Middle frontal gyrus (tissue), 1 donor: ENCODE measurements around the gene C1QTNF1.

ENCODE experiments used
- DNase-seq: peaks from one replicate; pipeline ENCODE4 v3.0.0-alpha.2; 2015; ENCODE audit warnings: low spot score; ENCODE audit errors: extremely low spot score

C1QTNF1 gene

DNA sequence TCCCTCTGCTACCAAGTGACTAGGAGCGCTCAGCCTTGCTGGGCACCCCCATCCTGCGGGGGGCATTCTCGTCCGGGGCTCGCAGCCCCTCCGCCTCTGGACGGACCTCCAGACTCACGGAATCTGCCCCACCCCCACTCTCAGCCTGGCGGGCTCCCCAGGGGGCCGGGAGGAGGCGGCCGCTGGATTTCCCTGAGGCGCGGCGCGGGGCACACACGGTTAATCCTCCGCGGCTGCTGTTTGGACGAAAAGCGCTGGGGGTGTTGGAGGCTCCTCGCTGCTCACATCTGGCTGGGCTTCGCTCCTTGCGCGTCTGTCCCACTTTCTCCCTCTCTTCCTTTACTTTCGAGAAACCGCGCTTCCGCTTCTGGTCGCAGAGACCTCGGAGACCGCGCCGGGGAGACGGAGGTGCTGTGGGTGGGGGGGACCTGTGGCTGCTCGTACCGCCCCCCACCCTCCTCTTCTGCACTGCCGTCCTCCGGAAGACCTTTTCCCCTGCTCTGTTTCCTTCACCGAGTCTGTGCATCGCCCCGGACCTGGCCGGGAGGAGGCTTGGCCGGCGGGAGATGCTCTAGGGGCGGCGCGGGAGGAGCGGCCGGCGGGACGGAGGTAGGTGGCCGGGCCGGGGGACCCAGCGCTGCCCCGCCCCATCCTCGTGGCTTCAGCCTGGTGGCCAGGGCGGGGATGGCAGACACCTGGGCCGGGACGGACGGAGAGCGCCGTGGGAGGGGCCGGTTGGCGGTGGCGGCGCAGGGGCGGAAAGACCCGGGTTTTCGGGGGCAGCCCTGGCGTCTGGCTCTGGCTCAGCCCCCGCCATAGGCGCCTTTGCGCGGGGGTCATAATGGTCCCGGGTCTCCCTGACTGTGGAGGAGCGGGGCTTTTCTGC lies at the start of gene C1QTNF1:
Gene C1QTNF1, plus strand, starts transcription at position 284 of the 886 bp plus-strand sequence. CDS start 19,800 bp downstream, outside the sequence.
- DNase-seq = no peak

GRCh38 chr17:78974635-78975591 lies 49.1 kb upstream of the C1QTNF1 start:
- no peak for DNase-seq

DNA sequence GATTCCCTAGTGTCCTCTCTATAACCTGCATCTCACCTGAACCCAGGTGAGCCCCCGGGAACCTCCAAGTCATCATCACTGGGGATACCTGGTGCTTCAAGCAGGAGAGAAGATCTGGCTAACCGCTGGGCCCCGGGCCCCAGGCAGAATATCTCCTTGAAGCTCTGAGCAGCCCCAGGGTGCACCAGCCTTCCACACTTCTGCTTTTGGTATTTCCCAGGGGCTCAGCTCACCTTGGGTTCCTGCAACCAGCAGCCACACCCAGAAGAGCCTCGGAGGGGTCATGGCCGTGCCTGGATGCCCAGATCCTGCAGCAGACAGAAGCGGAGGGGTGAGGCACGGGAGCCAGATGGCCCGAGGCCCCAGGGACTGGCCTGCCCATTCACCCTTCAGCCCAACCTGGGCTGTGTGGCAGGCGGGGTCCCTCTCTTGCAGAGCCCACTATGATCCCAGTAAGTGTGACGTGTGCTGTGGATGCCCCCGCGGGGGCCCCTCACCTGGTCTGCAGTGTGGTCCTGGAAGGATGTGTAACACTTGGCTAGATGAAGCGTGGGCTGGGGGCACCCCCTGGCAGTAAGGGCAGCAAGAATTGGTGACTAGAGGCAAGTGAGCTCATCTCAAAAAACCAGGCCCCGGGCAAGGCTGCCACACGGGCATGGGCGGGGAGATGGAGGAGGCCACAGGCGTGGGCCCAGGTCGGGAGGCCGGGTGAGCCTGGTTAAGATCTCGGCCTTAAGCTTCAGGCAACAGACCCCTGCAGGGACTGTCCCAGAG lies 46.9 kb upstream of the C1QTNF1 start:
- DNase-seq = no peak

- DNase-seq = no peak
These were observed 46.4 kb upstream of the C1QTNF1 start for GRCh38 chr17:78977681-78977943.

DNA sequence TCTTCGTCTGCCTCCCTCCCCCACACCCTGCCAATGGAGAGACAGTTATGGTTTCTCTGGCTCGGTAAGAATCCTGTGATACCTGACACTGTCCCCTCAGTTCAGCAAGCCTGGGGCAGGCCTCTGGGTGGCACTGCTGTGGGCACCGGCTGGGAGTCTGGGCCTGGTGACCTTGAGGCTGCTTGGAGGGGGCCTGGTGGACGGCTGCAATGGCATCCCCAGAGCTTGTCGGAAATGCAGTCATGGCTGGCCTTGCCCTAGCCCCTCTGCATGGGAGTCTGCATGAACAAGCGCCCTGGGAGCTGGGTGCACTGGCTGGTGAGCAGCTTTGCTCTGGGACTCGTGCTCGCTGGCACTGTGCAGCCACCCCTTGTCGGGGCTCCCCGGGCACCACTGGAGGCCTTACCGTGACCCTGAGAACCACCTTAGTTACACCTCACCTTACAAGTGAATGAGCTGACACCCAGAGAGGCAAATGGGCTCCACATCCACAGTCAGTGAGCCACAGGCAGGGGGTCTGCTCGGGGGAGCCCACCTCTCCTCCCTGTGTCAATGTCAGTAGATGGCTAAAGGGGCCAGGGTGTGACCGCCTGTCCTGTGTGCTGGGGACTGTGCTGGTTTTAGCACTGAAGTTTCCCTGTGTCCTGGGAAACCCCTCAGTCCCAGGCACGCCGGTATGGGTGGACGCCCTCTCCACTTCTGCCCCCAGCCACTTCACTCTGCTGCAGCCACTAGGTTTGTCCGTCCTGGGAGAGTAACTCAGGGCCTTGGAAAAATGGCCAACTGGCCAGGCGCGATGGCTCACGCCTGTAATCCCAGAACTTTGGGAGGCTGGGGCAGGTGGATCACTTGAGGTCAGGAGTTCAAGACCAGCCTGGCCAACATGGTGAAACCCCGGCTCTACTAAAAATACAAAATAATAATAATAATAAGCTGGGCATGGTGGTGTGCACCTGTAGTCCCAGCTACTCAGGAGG lies 45.7 kb upstream of the C1QTNF1 start:
- no peak for DNase-seq

DNA sequence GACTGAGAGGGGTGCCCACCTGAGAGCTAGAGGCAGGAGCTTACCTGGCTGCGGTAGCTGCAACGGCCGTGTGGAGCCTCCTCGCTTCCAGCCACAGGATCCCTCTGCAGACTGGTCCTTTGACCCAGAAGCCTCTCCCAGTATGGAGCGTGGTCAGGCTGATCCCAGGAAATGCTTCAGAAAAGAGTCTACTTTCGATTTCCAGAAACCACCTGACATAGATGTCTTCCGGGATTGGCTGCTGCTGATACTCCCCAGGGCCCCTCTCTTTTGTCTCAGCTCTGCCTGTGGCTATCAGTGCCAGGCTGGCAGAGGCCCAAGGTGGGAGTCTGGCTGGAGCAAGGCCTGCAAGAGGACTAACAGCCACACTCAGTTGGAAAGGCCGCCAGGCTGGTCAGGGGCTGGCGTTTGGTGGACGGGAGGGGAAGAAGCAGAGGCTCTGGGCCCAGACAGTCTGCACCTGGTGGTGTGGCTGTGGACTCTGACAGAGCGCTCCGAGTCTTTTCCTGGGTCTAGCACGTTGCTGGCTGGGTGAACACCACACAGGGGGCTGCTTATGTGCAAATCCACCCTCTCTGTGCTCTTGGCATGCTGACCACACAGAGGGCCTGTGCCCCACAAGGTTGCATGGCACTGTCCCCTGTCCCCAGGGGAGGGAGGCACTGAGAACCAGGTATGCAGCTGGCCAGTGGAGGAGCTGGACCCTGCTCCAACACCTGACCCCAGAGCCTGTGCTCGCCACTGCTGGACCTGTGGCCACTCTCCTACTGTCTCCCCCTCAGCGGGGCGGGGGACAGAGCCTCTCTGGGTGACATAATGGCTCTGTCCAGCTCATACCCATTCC lies 44.0 kb upstream of the C1QTNF1 start, which contains the start of gene LGALS3BP:
Gene LGALS3BP, minus strand, starts transcription at position 144 of the 844 bp plus-strand sequence. CDS start 2,732 bp downstream, outside the sequence.
- DNase-seq = peak; percentile 67

DNA sequence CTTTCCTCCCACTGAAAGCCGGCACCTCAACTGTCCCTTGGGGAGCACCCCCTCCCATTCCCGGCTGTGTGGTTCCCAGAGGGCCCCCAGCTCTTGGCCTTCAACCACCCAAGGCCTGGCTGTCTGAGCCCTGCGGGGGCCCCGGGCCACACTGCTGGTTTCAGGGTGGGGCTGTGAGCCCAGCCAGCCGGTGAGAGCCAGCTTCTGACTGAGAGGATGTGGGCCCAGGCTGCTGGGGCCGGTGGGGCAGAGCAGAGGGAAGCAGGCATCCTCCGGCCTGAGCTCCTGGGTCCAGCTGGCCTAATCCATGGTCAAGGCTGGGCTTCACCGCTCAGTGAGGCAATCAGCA lies 43.4 kb upstream of the C1QTNF1 start:
- DNase-seq = no peak

GRCh38 chr17:78981010-78981888 lies 42.7 kb upstream of the C1QTNF1 start:
- no peak for DNase-seq

GRCh38 chr17:78985395-78985794 lies 38.6 kb upstream of the C1QTNF1 start:
- no peak for DNase-seq

DNA sequence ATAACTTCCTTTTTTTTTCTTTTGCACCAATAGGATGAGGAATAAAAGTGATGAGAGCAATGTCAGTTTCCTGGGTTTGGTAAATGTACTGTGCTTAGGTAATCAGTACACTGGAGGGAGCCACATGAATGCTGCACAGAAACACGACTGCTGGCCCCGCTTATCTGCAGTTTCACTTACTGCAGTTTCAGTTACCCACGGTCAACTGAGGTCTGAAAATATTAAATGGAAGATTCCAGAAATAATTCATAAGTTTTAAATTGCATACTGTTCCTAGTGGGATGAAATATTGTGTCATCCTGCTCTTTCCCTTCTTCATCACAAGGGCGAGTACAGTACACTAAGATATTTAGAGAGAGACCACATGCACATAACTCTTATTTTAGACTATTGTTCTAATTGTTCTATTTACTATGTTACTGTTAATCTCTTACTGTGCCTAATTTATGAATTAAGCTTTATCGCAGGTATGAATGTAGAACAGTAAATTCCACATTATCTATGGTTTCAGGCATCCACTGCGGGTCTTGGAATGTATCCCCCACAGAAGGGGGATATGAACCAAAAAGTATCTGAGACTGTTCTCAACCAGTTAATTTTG lies 37.8 kb upstream of the C1QTNF1 start:
- no peak for DNase-seq

GRCh38 chr17:78986649-78987328 lies 37.2 kb upstream of the C1QTNF1 start:
- DNase-seq = no peak

DNA sequence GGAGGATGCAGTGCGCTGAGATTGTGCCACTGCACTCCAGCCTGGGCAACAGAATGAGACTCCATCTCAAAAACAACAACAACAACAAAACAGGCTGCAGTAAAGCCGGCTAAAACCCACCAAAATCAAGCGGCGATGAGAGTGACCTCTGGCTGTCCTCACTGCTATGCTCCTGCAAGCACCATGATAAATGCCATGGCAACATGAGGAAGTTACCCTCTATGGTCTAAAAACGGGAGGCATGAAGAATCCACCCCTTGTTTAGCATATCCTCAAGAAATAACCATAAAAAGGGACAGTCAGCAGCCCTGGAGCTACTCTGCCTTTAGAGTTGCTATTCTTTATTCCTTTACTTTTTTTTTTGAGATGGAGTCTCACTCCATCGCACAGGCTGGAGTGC lies 35.8 kb upstream of the C1QTNF1 start:
- no peak for DNase-seq

DNA sequence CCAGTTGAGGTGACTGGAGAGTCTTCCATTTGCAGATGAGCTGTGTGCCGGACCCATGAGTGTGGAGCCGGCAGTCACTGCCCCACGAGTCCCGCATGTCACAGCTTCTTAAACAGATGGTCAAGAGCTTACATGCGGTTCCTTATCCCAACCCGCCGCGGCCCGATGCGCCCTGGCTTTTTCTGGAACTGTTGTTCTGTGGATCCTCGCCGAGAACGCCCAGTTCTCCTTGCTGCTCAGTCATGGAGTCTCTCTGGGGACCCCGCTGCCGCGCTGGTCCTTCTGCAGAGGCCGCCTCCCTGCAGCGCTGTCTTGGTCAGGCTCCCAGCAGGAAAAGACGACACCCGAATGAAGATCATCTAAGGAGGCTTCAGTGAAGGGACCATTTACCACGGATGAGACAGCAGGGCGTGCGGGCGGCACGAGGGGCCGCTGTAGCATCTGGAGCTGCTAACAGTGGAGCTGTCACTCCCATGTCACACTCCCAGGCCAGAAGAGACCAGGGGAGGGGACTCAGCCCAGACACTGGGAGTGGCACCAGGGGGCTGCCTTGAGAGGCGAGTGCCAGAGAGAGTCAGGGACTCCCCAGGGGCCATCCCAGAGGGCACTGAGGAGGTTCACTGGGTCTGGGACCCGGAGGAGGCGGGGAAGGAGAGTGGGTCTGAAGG lies 33.5 kb upstream of the C1QTNF1 start:
- DNase-seq = no peak

DNA sequence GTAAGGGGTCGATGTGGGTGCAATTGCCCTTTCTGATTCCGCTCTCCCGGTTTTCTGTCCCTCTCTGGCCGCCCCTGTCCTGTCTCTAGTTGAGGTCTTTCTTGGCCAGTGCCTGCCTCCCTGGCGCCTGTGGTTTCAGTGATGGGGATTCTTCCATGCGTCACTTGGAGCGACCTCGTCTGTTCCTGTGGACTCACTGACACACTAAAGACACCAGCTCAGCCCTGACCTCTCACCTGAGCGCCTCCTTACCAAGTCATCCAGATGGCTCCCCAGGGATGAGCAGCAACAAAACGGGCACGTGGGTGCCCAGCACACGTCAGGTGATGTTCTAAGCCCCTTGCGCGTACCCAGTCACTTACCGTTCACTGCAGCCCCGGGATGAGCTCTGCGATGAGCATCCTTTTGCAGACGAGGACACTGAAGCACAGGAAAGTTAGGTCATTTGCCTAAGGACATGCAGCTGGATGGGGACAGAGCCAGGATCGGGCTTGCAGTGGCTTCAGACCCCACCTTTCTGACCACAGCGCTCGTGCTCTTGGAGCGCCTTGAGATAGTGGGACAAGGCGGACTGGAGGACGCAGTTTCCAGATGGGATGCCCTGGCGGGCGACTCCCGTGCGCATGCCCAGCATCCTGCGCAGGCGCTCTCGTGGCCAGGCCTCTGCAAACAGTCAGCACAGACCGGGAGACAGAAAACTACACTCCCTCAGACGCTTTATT lies 32.8 kb upstream of the C1QTNF1 start:
- DNase-seq = no peak

DNA sequence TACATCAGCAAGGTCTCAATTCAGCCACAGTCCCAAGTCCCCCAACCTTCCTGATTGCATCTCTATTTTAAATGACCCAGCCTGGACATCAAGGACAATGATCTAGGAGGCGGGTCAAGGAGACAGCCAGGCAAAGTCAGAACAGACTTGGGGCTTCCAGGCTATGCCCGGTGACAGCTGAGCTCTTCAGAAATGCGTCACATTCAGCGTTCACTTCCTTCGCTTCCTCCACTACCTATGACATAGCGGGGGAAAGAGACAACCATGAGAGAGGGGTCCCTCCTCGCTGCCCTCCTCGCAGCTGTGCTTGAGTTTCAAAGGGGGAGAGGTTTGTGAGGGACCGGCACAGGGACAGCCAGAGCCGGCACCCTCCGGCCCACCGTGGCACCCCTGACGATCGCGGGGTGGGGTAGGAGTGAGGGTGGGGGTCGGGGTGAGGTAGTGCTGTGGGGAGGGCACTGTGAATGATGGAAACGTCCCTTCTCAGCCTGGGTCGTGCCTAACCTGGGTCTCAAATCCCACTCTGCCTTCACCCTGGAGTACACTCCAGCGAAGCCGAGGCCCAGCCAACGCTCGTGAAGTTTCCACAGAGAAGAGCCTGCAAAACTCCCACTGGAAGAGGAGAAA lies 31.9 kb upstream of the C1QTNF1 start:
- no peak for DNase-seq
